ENCODE results near the gene ZNF501.

The ZNF501 gene

GRCh38 chr3:44772099-44772442 lies 42.6 kb downstream of the ZNF501 start:
- Histone ChIP-seq H3K4me3 (ENCODE audit: low read depth, low read length) (no peak overlapping the region), H3K36me3 (replicated peaks) (no peaks in the 10 kb centered on the region), H3K27ac (no peak overlapping the region), H3K27me3 (replicated peaks) (no peaks in the 10 kb centered on the region)
- in situ Hi-C loops (cut with HindIII; ENCODE audit: low pct_ligation_motif_present, low sequenced_read_pairs), result no loop called here
- TF ChIP-seq, protein P1, sequence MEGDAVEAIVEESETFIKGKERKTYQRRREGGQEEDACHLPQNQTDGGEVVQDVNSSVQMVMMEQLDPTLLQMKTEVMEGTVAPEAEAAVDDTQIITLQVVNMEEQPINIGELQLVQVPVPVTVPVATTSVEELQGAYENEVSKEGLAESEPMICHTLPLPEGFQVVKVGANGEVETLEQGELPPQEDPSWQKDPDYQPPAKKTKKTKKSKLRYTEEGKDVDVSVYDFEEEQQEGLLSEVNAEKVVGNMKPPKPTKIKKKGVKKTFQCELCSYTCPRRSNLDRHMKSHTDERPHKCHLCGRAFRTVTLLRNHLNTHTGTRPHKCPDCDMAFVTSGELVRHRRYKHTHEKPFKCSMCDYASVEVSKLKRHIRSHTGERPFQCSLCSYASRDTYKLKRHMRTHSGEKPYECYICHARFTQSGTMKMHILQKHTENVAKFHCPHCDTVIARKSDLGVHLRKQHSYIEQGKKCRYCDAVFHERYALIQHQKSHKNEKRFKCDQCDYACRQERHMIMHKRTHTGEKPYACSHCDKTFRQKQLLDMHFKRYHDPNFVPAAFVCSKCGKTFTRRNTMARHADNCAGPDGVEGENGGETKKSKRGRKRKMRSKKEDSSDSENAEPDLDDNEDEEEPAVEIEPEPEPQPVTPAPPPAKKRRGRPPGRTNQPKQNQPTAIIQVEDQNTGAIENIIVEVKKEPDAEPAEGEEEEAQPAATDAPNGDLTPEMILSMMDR (IDR thresholded peaks at IDR 0.05; ENCODE audit: low read depth, low read length, missing control alignments), result no peak
- DNase-seq, result no peak

- Histone ChIP-seq H3K27me3 (replicated peaks) (no peaks in the 10 kb centered on the region), H3K27ac (no peak overlapping the region), H3K36me3 (replicated peaks) (no peaks in the 10 kb centered on the region), H3K4me3 (ENCODE audit: low read depth, low read length) (no peak overlapping the region)
- in situ Hi-C loops (cut with HindIII; ENCODE audit: low pct_ligation_motif_present, low sequenced_read_pairs), result no loop called here
- no peak for DNase-seq
- TF ChIP-seq, protein P1 (IDR thresholded peaks at IDR 0.05; ENCODE audit: low read depth, low read length, missing control alignments), result no peak
Observed at GRCh38 chr3:44782891-44783290, 53.5 kb downstream of the ZNF501 start.
